RPMI8226 (cell line): Measurements from ENCODE around the gene NAGA.

ENCODE experiments used
- DNase-seq: peaks from one replicate; pipeline ENCODE4 v3.0.0-alpha.2; 2015

Gene NAGA

DNA sequence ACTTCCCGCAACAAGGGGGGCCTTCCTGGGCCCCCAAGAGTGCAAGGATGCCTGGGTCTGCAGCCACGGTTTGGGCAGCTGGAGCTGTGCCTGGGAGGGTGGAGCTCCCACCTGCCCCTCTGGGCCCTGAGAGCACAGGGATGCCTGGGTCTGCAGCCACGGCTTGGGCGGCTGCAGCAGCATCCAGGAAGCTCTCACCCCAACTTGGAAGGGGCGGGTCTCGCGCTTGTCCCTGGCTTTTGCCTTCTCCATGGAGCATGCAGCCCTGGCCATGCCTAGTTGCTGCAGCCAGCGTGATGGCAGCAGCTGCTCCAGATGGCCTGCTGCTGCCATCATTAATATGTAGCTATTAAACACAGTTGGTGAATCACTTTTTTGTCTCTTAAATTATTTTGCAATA lies 35.4 kb downstream of the NAGA start:
- DNase-seq: no peak

DNA sequence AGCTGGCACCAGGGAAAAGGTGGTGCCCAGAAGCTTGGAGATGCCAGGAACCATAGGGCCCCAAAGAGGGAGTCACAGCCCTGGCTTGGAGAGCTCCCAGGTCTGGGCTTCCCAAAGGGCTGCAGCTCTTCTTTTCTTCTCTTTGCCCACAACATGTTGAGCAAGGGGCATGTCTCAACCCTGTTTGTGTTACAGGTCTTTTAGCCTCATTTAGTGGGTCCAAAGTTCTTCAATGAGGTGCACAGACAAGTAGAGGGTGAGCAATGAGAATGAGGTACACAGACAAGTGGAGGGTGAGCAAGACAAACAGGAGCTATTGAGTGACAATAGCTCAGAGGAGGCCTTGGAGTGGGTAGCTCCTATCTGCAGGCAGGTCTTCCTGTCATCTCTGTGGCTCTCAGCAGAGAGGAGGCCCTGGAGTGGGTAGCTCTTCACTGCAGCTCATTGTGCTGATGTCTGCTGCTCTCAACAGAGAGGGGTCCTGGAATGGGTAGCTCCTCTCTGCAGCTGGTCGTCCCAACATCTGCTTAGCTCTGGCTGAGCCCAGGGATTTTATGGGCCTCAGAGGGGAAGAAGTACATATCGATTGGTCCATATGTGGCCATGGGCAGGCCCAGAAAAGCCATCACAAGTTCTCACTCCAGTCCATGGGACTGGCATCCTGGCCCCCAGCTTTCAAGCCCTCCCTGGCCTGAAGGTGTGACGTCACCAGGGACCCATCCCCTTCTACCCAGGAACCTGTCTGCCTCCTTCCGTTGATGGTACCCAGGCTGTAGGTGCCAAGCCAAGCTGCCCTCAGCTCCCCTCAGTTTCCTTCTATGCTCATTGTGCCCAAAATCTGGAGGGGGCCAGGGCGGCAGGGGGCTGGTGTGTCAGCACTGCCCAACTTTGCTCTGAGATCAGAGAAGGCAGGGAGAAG lies 37.1 kb downstream of the NAGA start:
- DNase-seq: no peak

DNA sequence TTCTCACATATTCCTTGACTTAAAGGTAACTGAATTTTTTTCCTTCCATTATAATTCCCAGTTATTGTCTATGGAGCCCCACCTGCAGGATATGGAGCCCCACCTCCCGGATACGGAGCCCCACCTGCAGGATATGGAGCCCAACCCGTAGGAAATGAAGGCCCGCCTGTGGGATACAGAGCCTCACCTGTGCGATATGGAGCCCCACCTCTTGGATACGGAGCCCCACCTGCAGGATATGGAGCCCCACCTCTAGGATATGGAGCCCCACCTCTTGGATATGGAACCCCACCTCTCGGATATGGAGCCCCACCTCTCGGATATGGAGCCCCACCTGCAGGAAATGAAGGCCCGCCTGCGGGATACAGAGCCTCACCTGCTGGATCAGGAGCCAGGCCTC lies 43.9 kb downstream of the NAGA start:
- DNase-seq: no peak

DNA sequence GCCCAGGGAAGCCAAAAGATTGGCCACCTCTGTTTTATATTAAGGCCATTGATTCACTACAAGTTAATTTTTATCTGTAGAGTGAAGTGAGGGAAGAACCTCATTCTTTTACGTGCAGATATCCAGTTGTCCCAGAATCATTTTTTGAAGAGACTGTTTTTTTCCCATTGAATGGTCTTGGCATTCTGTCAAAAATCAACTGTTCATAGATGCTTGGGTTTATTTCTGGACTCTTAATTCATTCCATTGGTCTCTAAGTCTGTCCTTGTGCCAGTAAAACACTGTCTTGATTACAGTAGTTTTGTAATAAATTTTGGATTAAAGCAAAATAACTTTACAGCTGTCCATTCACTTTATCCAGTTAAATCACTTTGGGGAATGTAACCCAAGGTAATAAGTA lies 45.2 kb downstream of the NAGA start:
- DNase-seq: no peak

DNA sequence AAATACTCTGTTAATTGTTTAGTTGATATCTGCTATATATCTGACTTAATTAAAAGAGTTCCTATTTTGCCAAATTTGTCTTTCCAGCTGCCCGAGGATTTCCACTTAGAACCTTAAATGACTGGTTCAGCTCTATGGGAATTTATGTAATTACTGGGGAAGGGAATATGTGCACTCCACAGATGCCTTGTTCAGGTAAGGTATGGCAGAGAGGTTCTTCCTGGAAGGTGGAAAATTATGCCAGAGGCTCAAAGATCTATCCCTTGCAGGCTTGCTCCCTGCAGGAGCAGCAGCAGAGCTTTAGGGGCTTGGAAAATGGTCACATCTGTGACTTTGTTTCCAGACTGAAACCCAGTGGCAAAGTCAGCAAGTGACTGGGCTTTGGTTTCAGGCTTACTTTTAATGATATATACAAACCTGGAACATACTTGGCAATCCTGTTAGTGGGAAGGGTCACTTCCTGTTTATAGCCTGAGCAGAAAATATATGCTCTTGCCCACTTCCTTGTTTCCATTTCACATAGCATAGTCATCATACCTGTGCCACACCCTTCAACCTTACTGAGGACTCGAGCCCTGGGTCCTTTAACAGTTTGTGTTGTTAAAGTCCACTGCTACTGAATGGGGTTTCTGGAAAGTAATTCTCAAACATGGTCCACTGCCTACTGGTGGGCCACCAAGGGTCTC lies 48.3 kb downstream of the NAGA start:
- peak; percentile 62 for DNase-seq

DNA sequence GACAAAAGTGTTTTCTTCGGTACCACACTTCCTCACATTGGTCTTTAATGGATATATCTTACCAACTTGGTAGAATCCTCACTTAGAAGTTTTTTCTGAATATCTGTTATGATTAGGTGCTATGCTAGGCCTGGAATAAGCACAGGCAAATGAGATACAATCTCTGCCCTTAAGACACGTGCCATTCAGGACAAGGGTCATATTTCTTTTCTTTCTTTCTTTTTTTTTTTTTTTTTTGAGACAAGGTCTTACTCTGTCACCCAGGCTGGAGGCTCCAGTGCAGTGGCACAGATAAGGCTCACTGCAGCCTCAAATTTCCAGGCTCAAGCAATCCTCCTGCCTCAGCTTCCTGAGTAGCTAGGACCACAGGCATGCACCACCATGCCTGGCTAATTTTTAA lies 49.0 kb downstream of the NAGA start:
- DNase-seq: no peak

DNA sequence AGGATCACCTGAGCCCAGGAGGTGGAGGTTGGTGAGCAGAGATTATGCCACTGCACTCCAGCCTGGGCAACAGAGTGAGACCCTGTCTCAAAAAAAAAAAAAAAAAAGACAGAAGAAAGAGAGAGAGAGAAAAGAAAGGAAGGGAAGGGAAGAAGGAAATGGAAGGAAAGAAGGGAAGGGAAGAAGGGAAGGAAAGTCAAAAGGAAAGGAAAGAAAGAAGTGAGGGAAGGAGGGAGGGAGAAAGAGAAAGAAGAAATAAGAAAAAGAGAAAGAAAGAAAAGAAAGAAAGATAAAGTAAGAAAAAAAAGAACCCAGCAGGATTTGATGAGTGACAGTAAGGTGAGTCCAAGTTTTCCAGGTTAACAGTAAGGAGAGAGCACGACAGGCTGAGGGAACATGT lies 52.4 kb downstream of the NAGA start:
- no peak for DNase-seq

DNA sequence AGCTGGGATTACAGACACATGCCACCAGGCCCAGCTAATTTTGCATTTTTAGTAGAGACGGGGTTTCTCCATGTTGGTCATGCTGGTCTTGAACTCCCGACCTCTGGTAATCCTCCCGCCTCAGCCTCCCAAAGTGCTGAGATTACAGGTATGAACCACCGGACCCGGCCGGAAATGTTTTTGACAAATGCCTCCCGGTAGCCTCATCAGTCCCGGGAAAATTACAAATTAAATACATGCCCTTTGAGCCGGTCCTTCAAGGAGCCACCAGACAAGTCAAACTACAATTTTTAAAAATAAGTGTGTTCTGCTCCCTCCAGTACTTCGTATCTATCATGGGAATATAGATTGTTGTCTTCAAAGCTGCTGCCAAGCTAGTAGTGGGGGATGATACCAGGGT lies 54.5 kb downstream of the NAGA start:
- DNase-seq: no peak

DNA sequence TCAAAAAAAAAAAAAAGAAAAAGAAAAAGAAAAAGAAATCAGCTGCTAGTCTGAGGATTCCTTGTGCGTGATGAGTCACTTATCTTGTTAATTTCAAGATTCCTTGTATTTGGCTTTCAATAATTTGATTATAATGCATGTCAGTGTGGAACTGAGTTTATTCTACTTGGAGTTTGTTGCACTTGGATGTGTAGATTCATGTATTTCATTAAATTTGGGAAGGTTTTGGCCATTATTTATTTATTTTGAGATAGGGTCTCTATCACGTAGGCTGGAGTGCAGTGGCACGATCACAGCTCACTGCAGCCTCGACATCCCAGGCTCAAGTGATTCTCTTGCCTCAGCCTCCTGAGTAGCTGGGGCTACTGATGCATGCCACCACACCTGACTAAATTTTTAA lies 57.2 kb downstream of the NAGA start:
- no peak for DNase-seq

DNA sequence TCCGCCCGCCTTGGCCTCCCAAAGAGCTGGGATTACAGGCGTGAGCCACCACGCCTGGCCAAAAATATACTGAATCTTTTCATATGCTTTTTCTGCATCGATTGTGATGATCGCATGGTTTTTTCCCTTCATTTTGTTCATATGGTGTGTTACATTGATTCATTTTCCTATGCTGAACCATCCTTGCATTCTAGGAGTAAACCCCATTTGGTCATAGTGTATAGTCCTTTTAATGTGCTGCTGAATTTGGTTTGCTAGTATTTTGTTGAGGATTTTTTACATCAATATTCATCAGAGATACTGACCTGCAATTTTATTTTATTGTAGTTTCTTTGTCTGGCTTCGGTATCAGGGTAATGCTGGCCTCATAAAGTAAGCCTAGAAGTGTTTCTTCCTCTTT lies 59.8 kb downstream of the NAGA start:
- DNase-seq: no peak
